Measurements from ENCODE around the gene IL6R.
"Not testable (repeated sequence)": the region's sequence is repeated elsewhere in the genome, so short reads cannot be mapped to it uniquely, and the experiment has no call there.

The IL6R gene

DNA sequence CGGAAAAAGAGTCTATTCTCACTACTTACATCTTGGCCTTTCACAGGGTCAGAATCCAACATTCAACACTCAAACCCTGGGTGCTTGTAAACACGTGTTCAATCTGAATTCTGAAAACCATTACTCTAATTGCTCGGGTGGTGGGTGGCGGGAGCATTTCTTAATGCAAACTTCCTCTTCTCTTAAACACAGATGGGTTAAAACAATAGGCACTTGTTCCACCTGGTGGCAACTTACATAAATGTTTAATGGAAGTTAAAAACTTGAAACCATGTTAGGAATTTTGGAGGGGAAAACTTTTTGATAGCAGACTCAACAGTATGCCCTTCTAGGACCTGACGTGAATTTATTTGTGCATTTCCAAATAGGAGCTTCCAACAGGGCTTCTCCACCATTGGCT lies 73.5 kb downstream of the IL6R start:
- H3K4me3 ChIP-seq (ENCODE audit: low read depth, low read length) = no peak overlapping the region

DNA sequence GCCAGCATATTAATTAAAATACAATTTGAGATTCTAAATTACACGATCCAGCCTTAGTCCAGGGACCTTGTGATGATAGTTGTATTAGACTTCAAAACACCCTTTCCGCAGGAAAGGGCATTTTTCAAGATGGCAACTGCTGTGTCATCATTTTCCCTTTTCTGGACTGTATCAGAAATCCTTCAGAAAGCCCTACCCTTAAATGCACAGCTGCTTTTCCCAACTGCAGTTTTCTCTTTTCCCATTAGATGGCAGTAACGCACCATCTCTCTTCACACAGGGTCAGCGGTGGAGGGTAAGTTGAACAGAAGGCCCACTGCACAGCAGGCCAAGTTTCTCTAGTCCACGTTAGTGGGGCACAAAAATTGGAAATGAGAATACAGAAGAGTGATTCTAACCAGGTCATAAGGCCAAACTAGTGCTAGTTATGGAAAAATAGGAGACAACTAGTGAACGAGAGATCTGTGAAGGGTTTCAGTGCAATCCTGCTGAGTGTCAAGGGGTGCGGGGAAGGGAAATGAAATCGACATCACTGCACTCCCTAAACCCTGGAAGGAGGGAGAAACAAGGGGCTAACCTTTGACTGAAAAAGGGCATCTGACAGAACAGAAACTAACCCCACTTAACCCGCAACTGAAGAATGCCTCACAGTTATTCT lies 74.8 kb downstream of the IL6R start:
- H3K4me3 ChIP-seq (ENCODE audit: low read depth, low read length) = no peak overlapping the region

- no peak overlapping the region for H3K4me3 ChIP-seq (ENCODE audit: low read depth, low read length)
Measured at GRCh38 chr1:154481053-154481452, 75.9 kb downstream of the IL6R start.

DNA sequence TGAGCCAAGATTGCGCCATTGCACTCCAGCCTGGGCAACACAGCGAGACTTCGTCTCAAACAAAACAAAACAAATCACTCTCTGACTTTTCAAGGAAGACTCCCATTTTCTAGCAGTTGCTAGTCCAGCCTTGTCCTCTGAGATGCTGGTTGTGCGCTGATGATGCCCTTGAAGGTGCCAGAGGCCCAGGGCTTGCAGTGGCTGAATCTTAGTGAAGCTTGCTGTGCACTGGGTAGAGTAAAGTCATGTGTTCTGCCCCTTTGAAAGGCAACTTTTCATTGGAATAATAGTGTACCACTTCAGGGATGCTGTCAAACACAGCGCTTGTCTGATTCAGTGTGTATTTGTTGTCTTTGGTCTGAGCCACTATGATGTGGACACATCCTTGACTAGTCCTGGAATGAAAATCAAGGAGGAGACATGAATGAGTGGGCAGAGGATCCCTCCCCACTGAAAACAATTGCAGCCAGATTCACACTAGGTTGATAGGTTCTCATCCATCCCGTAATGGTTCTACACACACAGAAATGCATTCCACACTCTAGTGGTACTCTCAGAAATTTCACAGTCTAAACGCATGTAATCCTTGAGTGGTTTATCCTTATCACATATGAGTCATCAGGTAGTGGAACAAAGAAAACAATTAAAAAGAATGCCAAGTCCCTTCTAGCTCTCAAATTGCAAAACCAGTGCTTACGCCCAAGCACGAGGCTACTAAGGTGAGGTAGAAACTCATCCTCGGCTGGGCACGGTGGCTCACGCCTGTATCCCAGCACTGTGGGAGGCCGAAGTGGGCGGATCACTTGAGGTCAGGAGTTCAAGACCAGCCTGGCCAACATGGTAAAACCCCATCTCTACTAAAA lies 79.0 kb downstream of the IL6R start:
- no peak overlapping the region for H3K4me3 ChIP-seq (ENCODE audit: low read depth, low read length)

GRCh38 chr1:154485106-154485505 lies 80.0 kb downstream of the IL6R start:
- no peak overlapping the region for H3K4me3 ChIP-seq (ENCODE audit: low read depth, low read length)

DNA sequence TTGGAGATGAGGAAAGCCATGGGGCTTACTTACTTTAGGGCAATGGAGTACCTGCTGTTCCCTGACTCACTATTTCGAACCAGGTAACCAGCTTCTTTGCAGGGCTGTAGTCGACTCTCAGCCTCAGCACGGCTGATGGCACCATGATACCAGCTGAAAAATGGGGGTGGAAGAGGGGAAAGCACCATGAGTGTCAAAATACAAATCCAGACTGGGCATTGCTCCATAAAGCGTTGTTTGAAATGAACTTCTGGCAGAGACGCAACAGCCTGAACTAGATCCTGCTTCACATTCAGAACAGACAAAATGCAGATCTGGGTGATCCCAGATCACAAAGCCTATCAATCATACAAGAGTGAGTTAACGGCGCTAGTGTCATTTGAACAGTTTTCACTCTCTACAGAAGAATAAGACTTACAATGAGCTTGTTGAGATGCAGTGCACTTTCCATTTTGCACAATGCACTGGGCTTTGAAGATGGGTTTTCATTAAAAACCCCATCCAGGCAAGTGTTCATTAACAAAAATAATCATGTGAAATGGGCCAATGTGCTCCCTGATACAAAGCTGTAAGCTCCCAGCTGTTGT lies 80.9 kb downstream of the IL6R start:
- no peak overlapping the region for H3K4me3 ChIP-seq (ENCODE audit: low read depth, low read length)

DNA sequence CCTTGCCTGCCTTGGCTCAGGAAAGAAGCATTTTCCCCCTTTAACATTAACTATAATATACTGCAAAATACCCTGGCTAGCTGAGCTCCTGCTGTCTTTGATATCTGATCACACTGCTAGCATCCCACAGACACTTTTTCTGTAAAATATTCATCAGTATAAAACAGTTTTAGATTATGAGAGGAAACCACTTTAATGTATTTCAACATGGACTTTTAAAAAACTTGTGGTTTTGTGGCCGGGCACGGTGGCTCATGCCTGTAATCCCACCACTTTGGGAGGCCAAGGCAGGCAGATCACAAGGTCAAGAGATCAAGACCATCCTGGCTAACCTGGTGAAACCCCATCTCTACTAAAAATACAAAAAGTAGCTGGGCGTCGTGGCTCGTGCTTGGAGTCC lies 81.6 kb downstream of the IL6R start:
- H3K4me3 ChIP-seq (ENCODE audit: low read depth, low read length) = not testable (repeated sequence)

DNA sequence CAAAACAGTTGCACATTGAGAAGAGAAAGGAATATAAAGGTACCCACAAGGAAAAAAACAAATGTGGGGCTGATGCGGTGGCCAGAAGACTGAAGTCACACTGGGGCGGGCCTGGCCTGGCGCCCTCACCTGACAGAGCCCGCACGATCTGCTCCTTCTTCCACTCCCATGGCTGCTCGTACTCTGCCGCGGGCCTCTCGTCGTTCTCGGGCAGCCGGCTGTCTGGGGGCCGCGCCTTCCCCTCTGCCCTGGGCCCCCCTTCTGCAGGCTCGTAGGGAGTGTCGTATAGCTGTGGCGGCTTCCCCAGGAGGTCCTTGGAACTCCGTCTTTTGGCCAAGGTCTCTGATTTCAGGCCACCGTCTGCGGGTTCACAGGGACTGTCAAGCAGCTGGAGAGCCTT lies 83.8 kb downstream of the IL6R start:
- H3K4me3 ChIP-seq (ENCODE audit: low read depth, low read length) = no peak overlapping the region

DNA sequence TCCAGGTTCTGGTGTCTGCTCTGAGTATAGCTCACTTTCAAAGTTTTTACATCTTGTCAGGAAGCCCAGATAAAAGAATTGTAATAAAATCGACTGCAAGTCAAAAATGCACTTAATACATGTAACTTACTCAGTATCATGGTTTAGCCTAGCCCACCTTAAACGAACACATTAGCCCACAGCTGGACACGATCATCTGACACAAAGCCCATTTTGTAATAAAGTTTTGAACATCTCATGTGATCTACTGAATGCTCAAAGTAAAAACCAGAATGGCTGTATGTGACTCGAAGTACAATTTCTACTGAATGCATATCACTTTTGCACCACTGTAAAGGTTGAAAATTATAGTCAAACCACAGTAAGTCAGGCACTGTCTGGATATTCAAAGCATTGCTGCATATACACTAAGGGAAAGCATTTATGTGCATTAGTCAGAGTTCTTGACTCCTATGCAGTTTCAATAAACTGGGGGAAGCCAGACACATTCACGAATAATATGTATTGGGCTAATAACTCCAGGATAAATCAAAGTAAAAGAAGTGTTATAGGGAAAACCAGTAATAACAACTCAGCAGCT lies 84.6 kb downstream of the IL6R start:
- no peak overlapping the region for H3K4me3 ChIP-seq (ENCODE audit: low read depth, low read length)

DNA sequence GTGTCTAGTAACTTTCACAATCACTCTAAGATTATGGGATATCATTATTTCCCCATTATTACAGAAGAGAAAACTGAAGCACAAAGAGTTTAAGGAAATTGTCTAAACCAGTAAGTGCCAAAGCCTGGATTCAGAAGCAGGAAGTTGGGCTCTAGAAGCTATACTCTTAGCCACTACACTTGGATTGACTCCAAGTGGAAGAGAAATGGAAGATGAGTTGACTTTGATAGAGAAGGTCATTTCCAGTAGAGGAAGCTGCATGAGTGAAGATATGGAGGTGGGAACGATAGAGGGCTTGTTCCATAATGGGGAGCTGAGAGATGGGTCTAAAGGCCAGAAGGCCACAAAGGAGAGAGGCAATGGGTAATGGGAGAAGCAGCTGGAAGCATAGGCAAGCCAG lies 85.2 kb downstream of the IL6R start:
- H3K4me3 ChIP-seq (ENCODE audit: low read depth, low read length) = no peak overlapping the region

- H3K4me3 ChIP-seq (ENCODE audit: low read depth, low read length) = no peak overlapping the region
Measured at GRCh38 chr1:154492115-154492514, 87.0 kb downstream of the IL6R start.

GRCh38 chr1:154493276-154493675 lies 88.1 kb downstream of the IL6R start:
- H3K4me3 ChIP-seq (ENCODE audit: low read depth, low read length) = no peak overlapping the region

DNA sequence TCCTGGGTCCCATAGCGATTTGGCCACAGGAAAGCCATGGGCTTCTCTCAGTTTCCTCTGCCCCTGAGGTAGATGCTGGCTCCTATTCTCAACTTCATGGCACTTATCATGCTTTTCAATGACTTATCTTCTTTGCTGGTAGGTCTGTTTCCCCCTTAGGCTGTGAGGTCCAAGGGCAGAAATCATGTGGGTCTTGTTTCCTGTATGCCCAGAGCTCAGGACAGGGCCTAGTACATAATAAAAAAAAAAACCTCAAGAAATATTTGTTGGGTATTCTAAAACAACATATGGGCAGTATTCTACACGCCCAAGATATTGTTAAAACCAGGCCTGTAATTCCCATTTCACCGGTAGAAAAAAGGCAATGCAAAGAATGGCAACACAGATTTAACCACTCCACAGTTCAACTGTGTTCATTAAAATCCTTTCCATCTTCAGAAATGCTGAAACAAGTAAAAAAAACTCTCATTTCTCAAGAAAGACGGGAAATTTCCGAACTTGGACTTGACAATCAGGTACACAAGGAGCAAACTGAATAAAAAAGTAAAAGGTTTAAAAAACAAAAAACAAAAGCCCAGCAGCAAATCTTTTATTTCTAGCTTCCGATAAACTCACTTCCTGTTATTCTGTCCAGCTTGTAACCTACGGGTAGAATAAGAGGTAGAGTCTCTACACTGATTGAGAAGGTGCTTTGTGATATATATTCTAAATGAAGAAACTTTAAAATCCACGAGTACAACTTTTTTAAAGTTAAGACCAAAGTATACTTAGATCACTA lies 90.5 kb downstream of the IL6R start:
- no peak overlapping the region for H3K4me3 ChIP-seq (ENCODE audit: low read depth, low read length)

- H3K4me3 ChIP-seq (ENCODE audit: low read depth, low read length) = no peak overlapping the region
Measured at GRCh38 chr1:154496383-154496782, 91.2 kb downstream of the IL6R start.

DNA sequence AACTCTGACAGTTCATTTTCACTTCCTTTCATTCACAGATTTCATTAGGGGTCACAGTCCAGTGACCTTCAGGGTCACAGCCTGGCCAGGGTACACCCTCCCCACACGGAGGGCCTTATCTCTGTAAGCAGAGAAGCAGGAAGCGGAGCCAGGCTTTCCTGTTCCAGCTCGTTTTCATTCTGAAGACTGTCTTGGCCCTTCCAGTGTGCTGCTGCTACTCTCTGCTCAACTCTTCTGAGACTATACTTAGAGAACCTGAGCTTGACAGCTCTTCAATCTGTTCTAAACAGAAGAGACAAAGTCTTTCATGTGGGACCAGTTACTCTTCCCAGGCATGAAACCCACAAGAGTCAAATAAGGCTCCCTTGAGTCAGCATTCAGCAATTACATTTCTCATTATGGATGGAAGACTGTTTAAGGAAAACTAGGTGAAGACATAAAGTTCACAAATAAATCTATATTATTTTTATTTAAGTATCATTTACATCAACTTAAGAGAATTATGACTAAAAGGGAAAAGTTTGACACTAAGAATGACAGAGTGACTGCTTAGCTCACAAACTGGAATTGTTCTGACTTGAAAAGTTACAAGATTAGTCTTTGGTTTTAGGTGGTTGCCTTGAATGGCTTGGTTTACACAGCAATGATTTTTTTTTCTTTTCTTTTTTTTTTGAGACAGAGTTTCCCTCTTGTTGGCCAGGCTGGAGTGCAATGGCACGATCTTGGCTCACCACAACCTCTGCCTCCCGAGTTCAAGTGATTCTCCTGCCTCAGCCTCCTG lies 92.1 kb downstream of the IL6R start:
- no peak overlapping the region for H3K4me3 ChIP-seq (ENCODE audit: low read depth, low read length)

GRCh38 chr1:154499446-154499845 lies 94.3 kb downstream of the IL6R start:
- no peak overlapping the region for H3K4me3 ChIP-seq (ENCODE audit: low read depth, low read length)

GRCh38 chr1:154500533-154500932 lies 95.4 kb downstream of the IL6R start:
- no peak overlapping the region for H3K4me3 ChIP-seq (ENCODE audit: low read depth, low read length)

GRCh38 chr1:154501423-154502065 lies 96.4 kb downstream of the IL6R start:
- peak overlapping the region; percentile 28 for H3K4me3 ChIP-seq (ENCODE audit: low read depth, low read length)

DNA sequence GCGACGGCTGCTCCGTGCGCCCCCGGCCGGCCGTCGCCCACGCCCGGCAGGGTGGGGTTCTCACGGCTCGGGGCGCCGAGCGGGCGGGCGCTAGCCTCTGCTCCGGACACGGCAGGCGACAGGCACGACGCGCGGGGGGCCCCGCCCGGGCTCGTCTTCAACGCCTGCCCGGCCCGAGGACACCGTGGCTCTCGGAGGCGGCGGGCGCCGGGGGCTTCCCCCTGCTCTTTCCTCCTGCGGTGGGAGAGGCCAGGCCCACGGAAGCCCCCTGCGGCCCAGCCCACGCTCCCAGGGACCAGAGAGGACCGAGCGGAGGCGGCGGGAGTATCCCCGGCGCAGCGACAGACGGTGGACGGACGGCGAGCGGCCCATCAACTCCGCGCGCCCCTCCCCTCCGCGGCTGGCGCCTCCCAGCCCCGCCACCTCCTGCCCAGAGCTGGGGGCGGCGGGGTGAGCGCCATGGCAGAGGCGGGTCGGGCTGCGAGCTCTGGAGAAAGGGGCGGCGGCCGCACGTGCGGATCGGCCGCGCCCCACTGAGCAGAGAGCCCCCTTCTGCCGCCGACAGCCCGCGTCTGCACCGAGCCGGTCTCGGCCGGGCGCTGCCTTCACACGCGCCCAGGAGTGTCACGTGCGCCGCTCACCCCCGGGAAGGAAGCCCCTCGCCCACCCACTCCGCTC lies 97.1 kb downstream of the IL6R start, which contains the start of the genes SHE and TDRD10:
Gene SHE, minus strand, starts transcription at position 347 of the 678 bp plus-strand sequence. CDS start 386 bp downstream, outside the sequence.
Gene TDRD10, plus strand, starts transcription at position 154 of the 678 bp plus-strand sequence. CDS start 4,685 bp downstream, outside the sequence.
- H3K4me3 ChIP-seq (ENCODE audit: low read depth, low read length) = peak within 1 kb of the TSS; percentile 28
